GM19351 (cell line): Measurements from ENCODE around the gene ZMAT5.

Experiments used
- ATAC-seq: cut with Tn5 transposase; IDR thresholded peaks from one replicate; pipeline ENCODE4 v1.9.1; 2021; ENCODE audit warnings: mild to moderate bottlenecking, moderate library complexity; ENCODE audit not compliant: unreplicated experiment

ZMAT5 gene

DNA sequence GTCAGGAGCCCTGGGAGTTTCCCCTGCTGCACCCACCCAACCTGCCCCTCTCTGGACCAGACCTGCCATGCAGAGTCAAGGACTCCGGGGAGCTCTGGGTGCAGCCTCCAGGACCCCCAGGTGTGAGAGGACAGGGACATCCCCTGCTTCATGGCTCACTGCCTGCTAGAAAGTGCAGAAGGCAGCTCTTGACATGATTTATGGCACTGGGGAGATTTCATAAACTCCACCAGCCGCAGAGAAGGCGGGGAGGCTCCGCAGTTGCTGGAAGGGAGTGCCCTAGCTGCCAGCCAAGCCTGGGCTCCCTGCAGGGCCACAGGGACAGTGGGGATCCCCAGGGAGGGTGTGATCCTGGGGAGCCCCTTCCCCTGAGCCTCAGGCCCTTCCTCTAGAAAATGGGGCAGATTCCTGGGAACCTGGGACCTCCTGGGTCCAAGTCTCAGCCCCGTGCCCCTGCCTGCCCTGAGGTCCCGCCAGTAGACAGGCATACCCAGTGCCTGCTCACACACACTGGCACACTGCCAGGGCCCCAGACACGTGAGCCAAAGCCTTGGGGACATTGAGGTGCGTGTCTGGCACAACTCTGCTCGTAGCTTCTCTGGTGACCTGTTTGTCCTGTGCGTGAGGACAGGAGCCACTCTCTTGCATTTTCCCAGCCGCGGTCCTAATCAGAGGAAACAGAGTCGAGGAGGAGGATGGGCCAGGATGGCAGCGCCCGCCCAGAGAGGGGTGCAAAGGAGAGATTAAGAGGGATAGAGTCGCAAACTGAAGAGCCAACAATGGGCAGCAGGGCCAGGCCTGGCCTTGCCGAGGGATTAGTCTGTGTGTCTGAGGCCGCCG lies 33.2 kb downstream of the ZMAT5 start:
- ATAC-seq = no peak

DNA sequence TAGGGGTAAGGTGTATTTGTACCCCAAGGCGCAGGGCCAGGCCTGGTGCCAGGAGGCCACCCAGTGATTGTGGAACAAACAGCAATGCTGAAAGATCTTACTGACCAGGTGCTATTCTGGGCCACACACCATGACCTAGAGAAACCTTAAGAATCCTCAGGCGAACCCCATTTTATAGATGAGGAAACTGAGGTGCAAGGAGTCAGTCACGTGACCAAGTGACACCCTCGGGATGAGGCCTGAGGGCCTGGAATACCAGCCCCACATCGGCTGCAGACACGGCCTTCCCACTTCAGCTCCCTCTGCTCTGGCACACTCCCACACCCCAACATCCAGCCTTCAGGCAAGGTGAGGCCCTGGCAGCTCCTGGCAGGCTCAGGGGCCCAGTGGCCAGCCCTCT lies 33.9 kb downstream of the ZMAT5 start:
- ATAC-seq = no peak

DNA sequence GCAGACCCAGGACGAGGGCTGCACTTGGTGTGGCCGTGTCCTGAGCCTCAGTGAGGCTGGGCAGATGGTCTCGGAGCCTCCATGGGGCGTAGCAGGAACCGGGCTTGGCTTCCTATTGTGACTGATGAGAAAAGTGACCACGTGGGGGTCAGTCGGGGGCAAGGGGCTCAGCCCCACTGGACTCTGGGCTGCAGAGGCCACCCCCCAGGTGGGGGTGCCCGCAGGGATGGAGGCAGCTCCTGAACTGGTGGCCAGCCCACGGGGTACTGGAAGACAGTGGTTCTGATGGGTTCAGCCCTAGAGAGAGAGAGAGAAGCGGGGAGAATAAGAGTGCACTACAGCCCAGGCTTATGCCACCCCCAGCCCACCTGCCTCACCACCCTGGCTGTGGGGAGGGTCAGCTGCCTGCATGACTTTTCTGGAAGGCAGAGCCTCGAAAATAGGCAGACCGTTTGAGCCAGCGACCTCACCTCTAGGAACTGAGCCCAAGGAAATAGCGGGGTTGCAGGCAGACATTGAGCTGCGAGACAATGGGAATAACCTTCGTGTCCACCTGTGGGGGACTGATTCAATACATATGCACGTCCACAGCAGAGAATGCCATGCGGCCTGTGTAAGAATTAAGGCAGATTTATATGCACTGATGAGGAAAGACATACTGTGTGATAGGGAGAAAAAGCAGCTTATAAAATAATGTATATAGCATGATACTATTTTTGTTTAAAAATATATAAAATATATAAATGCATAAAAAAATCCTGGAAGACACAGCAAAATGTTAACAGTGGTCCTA lies 35.6 kb downstream of the ZMAT5 start:
- no peak for ATAC-seq

DNA sequence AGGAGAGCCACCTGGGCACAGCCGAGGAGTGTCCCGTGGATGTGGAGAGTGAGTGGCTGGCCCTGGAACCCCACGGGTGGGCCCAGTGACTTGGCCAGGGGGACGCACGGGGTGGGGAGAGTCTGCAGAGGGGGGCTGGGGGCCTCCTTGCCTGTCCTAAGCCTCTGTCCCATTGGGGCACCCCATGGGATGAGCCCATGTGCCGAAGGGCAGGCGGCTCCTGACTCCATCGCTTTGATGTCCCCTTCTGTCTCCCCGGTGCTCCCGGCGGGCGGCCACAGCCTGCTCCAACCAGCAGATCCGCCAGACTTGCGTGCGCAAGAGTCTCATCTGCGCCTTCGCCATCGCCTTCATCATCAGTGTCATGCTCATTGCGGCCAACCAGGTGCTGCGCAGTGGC lies 37.6 kb downstream of the ZMAT5 start:
- no peak for ATAC-seq

DNA sequence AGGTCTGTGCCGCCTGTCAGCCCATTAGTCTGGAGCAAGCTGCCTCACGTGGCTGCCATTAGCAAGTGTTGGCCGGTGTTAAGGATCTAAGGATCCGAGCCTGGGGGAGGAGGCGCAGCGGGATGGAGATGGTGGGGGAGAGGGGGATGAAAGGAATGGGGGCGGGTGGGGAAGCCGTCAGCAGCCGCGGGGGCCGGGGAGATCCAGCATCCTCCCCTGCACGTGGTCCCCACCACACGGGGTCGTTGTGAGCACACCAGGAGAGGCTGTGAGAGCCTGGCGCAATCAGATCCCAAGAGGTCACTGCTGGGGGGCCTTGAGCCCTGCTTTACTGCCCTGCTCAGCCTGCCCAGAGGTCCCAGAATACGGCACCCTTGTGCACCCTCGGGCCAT lies 39.7 kb downstream of the ZMAT5 start:
- no peak for ATAC-seq

DNA sequence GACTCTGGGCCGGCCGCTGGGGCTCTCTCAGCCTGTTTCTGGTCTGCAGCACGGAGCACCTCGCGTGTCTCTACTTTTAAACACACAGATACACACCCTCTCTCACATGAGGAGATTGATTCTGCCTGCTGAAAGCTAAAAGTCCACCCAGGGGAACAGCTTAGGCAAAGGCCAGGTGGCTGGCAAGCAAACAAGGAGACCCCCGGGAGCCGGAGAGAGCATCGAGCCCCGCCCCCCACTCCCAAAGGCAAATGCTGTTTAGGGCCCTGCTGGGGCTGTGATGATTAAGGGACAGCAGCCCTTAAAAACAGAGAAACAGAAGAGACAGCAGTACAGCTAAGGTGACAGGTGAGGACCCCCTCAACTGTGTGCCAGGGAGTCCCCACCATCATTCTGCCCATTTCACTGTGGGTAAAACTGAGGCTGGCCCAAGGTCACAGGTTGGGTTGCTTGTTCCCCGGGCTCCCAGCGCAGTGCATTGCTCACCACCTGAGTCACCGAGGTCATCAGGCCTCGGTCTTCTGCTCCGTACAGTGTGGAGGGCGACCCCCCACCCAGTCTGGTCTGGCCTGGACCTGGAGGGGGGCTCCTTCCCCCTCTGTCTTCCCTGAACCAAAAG lies 40.2 kb downstream of the ZMAT5 start:
- no peak for ATAC-seq

DNA sequence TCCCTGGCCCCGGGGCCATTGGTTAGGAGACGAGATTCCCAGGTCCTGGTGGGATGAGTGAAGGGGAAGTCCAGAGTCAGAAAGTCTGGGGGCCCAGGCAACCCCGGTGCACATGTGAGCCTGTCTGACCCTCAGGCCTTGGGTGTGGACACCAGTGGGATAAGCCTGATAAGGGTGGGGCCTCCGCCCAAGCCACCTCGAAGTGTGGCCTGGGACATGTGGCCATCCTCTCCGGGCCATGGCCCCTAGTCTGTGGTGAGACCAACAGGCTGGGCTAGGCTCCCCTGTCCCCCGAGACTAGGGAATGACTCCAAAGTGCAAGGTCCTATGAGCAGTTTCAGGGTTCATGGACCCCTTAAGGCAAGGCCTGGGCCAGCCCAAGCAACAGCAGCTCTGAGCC lies 40.7 kb downstream of the ZMAT5 start:
- no peak for ATAC-seq

DNA sequence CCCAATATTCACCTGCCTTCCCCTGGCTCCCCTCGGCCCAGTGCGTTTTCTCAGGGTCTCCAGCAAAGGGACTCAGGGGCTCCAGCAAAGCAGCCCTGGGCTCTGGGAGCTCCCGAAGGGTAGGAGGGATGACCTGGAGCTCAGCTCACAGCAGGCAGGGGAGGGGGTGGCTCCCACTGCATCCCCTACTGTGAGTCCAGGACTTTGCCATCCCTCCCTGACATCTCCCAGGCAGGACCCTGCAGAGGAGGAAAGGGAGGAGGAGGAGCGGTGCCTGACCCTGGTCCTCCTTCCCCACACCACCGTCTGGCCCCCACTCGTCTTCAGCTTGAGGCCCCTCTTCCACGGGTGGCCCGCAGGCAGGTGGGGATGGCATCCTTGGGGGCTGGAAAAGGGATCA lies 42.0 kb downstream of the ZMAT5 start:
- ATAC-seq = no peak

DNA sequence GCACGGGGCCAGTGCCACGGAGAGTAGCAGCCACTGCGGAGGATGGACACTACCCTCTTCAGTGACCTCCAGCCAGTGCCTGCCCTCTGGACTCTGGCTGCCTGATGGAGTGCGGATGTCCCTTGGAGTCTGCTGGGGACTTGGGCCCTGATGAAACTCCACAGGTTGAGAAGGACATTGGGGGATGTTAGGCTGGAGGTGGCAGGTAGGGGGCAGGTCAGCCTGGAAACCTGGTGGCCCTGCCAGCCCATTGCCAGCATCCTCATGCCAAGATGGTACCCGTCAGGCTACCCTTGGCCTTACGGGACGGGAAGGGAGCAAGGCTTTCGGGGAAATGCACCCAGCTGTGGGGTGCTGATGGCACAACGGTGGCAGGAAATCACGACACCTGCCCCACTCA lies 43.0 kb downstream of the ZMAT5 start:
- ATAC-seq = no peak

DNA sequence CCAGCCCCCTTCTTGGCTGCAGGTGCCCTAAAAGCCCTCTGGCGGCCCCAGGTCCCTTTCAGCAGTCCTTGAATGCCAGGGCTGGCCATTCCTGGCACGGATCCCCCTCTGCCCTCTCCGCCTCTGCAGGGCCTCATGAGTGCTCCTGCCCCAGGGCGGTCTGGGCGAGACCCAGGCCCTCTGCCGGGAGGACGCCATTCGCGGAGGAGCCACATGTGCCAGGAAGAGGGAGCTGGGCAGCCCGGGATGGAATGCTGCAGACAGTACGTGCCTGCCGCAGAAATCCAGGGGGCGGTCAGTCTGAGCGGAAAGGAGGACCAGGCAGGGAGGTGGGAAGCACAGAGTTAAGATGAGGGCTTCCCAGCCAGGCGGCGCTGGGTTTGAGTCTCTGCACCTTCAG lies 44.2 kb downstream of the ZMAT5 start:
- ATAC-seq = no peak

DNA sequence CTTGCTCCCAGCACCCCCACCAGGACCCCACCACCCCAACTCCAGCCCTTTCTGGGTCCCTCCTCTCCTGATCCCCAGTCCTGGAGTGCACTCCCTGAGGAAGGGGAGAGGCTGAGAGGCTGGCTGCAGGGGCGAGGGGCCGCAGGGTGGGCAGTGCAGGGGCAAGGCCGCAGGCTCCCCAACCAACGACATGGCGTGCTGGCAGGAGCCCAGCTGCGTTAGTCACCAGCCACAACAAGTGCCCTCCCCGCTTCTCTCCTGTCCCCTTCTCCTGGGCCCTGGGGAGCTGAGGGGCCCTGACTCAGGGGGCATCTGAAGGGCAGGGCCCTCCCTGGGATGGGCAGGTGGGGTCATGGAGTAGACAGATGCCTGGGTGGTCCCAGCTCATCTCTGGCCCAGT lies 44.7 kb downstream of the ZMAT5 start:
- no peak for ATAC-seq

DNA sequence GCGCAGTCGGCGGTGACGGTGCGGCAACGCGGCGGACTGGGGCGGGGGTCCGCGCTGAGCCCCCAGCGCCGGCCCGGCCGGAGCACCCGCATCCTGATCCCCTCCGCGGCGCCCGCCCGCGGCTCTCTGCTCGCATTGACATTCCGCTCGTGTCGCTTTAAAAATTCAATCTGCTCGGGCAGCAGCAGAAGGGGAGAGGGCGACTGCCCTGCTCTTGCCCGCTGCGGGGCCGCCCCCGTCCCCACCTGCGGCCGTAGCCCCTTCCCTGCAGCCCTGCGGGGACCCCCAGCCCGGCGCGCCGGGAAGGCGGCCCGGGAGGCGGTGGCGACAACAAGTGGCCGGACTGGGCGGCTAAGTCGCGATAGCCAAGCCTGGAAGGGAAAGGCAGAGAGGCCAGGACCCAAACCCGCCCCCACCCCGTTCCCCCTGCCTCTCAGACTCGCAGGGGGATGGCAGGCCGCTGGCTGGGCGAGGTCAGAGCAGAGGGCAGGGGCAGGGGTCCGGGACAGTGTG lies 45.9 kb downstream of the ZMAT5 start:
- no peak for ATAC-seq

DNA sequence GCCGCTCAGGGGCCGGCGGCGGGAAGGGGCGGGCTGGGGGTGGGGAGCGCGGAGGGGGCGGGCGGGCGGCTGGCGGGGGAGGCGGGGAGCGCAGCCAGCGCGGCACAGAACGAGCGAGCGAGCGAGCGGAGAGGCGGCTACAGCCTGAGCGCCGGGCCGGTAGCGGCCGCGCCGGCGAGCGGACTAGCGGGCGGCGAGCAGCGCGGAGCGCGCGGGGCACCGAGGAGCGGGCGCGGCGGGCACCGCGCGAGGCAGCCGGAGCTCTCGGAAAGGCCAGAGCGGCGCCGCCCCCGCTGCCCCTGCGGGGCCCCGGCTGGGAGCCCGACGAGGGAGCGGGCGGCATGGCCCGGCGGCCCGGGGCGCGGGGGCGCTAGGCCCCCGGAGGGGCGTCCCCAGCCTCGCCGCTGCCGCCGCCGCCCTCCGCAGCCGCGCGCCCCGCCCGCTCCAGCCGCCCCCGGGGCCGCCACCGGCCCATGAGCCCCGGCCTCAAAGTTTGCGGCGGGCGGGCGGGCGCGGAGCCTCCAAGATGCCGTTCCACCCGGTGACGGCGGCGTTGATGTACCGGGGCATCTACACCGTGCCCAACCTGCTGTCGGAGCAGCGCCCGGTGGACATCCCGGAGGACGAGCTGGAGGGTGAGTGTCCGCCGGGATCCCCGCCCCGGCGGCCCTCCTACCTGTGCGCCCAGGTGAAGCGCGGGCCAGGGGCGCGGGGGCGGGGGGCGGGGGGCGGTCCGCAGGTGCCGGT lies 46.7 kb downstream of the ZMAT5 start, which contains the start of gene CABP7:
Gene CABP7, plus strand, starts transcription at position 105 of the 747 bp plus-strand sequence. Its CDS starts 422 bp downstream, at position 527.
- no peak for ATAC-seq

DNA sequence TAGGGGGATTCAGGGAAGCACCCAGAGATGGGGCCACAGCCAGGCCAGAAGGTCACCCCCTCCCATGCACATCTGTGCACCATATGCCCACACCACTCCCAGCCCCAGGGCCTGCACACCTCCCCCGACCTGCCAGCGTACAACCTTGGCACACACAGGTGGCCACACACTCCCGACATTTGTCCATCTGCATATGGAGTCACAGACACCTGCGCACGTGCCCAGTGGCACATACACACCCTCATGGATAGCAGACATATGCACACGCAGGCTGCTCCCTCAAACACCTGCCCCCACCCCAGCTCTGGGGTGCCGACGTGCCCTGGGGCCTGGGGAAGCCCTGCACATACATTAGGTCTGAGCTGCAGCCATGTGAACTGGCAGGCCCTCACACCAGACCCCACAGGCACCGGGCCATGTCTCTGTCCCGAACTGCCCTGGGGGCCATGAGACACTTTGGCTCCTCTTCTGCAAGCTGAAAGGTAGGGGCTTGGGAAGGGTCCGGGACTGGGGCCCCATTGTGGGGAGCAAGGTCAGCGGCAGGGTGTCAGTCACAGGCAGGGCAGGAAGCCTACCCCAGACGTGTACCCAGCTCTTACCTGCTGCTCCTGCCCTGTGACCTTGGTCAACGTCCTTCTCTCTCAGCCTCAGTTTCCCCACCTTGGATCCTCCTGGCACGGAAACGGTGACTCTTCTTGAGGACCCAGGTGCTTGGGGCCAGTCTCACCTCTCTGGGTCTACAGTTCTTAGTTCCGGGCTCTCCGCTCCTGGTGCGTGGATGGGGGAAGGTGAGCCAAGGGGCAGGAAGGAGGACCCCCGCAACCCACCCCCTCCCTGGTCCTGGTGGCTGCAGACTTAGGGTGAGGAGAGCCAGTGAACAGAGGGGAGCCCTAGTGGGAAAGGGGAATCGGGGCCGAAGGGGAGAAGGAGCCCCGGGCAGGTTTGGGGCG lies 47.6 kb downstream of the ZMAT5 start:
- no peak for ATAC-seq

DNA sequence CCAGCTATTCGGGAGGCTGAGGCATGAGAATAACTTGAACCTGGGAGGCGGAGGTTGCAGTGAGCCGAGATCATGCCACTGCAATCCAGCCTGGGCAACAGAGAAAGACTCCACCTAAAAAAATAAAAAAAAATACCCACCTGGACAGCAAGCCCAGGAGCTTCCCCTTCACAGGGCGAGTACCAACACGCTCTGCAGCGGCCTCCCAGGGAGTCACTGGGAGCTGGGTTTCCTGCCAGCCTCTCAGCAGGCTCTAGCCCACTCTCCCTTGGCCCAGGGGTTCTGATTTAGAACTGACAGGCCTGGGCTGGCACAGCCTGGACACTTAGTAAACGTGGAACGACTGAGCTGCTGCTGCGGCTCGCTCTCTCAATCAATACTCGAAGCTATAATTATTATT lies 49.0 kb downstream of the ZMAT5 start:
- no peak for ATAC-seq

DNA sequence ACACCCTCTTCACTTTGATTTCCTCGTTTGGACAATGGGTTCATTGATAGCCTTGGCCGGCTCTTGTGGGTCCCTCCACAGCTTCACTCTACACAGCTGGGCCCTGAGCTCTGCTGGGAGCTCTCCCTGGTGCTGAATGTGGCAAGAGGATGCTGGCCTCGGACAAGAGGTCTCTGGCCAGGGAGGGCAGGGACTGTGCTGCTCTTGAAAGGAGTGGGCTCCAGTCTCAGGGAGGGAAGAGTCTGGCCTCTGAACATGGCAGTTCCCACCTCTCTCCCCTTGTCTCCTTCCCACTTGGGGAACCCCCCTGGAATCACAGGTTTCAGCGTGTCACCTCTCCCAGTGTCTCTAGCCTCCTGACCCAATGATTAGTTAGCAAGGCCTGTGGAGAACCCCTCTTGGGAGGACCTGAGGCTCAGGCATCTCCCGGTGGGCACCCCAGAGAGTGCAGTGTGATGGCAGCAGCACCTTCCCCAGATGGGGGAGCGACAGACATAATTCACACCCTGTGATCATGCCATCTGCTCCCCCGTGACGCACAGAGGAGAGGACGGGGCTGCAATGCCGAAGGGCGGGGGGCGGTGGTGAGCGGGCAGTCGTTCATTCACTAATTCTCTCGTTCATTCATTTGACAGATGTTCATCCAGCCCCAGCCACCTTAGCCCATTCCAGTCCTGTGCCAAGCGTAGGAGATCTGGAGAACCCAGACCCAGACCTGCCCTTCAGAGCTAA lies 49.8 kb downstream of the ZMAT5 start:
- no peak for ATAC-seq

DNA sequence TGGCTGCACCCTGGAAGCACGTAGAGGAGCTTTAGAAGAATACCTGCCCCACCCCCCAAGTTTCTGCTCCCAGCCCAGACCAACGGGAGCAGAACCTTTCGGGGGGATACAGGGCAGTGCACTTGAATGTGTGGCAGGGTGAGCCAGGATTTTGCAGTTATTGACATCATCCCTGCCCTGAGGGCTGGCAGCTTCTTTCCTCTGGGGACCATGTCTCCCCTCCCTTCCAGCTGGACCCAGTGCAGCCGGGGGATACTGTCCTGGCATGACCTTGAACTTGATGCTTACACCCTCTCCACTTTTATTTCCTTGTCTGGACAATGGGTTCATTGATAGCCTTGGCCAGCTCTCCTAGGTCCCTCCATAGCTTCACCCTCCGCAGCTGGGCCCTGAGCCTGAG lies 51.1 kb downstream of the ZMAT5 start:
- no peak for ATAC-seq

DNA sequence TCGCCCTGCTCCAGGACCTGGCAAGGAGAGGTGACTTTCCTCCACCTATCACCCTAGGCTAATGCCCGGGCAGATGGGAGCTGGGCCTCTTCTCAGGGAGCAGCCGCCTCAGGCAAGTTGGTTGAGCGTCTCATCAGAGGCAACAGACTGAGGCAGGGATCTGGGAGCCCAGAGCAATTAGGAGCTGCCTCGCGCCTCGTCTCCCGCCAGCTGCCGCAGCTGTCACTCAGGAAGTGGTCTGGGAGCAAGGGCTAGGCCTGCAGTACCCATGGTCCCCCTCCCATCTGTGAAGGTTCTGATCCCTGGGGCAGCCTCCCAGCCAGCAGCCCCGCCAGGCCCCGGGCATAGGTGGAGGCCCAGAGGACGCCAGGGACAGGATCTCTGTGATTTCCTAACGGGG lies 51.6 kb downstream of the ZMAT5 start:
- ATAC-seq = no peak

DNA sequence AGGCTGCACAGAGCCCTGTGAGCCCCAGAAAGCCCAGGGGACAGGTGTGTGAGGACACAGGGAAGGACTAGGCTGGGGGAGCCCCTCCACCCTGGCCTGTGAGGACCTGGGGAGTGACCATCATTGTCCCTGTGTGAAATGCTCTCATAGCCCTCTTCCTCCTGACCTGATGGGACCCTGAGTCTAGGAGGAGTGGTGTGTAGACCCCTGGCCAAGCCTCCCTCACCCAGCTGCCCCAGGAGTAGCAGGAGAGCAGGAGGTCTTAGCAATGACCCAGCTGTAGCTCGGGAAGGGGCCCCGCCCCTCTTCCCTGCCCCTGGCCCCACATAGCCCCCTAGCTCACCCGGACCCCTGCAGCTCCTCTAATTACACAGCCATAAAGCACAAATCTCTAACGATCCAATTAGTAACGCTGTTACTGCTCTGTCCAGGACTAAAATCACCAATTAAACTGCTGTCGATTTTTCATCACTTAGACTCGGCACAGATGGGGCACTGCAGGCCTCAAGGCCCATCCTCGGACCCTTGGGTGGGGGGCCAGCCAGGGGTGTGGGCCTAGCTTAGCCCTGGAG lies 53.6 kb downstream of the ZMAT5 start:
- no peak for ATAC-seq
